Prostate gland (tissue), 2 donors: Measurements from ENCODE around the gene OTOA.

ENCODE experiments used
- POLR2A ChIP-seq: fragments of 450-650 bp; IDR thresholded peaks from one replicate; pipeline ENCODE4 v1.6.1; 2016; ENCODE audit warnings: antibody characterized with exemption, mild to moderate bottlenecking
- TF ChIP-seq, protein P1 (sequence below), 4 experiments: fragments of 200-600 bp in 2 of 4; fragments of 450-650 bp in 2 of 4; sonication (generic) in 2 of 4; IDR thresholded peaks; 1 replicate in 3 of 4; 2 replicates in 1 of 4; pipeline ENCODE4 v1.5.1; 2016 to 2019; ENCODE audit warnings: antibody characterized with exemption in 4 of 4, mild to moderate bottlenecking in 2 of 4, moderate library complexity in 2 of 4

DNA sequence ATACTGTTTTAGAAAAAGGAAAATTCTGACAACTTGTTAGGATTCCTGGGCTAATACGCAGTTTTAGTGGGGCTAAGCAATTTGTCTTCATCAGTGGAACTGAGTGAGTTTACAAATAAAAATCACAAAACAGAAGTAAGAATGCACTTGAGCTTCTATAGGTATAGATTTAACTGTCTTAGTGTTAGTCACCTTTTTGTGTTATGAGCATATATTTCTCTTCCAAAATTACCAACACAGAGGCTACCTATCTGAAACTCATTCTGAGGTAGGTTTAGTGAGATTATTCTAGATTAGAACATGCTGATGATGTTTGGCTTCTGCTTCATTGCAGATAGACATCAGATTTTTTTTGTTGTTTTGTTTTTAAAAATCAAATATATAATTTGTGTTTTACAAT lies 41.2 kb upstream of the OTOA start:
- TF ChIP-seq, protein P1, sequence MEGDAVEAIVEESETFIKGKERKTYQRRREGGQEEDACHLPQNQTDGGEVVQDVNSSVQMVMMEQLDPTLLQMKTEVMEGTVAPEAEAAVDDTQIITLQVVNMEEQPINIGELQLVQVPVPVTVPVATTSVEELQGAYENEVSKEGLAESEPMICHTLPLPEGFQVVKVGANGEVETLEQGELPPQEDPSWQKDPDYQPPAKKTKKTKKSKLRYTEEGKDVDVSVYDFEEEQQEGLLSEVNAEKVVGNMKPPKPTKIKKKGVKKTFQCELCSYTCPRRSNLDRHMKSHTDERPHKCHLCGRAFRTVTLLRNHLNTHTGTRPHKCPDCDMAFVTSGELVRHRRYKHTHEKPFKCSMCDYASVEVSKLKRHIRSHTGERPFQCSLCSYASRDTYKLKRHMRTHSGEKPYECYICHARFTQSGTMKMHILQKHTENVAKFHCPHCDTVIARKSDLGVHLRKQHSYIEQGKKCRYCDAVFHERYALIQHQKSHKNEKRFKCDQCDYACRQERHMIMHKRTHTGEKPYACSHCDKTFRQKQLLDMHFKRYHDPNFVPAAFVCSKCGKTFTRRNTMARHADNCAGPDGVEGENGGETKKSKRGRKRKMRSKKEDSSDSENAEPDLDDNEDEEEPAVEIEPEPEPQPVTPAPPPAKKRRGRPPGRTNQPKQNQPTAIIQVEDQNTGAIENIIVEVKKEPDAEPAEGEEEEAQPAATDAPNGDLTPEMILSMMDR (IDR thresholded peaks at IDR 0.05): no peak
- no peak for TF ChIP-seq POLR2A
